Limb (tissue), 2 donors: Measurements from ENCODE around the gene SMPD4.
"Not testable (repeated sequence)": the region's sequence is repeated elsewhere in the genome, so short reads cannot be mapped to it uniquely, and the experiment has no call there.

ENCODE experiments used
- DNase-seq, 2 donors: peaks; one replicate each; pipeline ENCODE4 v3.0.0-alpha.2; 2016; ENCODE audit errors: extremely low spot score in 2 of 2

Gene SMPD4

GRCh38 chr2:130141645-130142370, 39.6 kb downstream of the SMPD4 start:
- peak in 1 of 2 donors; percentile 4 for DNase-seq

- DNase-seq, result not testable (repeated sequence)
Measured at GRCh38 chr2:130141002-130141401, 40.4 kb downstream of the SMPD4 start.

DNA sequence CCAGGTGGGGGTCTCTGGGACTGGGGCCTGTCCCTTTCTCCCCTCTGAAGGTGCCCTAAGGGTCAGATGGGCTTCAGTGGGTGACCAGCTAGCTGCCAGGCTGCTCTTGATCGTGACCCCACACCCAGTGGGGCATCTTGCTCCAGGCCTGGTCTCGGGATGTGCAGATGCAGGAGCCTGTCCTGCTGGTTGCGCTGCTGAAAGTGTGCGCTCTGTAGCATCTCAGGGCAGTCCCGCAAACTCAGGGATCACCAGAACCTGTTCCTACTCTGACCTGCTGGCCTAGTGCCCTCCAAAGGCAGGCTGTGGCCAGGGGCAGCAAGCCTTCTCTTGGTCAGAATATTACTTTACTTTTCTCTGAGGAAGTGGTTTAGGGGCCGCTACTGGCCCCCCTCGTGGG, 40.9 kb downstream of the SMPD4 start:
- not testable (repeated sequence) for DNase-seq

DNA sequence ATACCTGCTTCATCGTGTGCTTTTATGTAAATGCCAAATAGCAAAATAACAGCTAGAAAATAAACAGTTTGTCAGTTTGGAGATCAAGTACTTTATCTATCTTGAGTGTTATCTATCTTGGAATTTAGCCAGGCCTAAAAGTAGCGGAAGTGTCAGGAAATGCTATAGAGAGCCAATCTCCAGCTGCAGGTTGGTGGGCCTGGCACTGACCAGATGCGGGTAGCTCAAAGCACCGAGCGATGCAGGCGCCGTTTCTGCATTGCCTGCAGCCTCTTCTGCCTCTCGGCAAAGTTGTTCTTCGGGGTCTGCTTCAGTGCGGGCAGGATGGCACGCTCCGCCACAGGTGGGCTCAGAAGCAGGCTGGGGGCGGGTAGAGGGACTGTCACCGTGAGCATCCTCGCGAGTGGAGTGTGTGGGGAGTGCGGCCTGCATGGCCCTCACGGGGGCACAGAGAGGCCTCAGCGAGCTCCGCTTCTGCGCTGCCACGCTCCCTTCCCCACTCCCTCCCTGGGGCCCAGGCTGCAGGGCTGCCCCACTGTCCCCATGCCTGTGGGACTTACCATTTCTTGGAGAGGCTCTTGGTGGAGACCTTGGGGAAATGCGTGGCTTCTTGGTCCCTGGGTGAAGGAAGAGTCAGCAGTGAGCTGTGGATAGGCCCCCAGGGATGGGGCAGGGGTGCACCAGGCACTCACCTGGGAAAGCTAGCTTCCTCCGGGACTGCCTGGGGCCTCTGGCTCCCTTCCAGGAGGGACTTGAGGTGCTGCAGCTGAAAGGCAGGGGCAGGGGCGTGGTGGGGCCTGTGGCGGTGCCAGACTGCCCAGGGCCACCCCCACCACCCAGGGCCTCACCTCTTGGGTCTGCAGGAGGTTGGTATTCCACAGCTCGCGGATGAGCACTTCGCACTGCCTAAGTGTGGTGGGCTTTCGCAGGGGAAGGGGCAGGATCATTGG, 41.8 kb downstream of the SMPD4 start:
- DNase-seq, result not testable (repeated sequence)

DNA sequence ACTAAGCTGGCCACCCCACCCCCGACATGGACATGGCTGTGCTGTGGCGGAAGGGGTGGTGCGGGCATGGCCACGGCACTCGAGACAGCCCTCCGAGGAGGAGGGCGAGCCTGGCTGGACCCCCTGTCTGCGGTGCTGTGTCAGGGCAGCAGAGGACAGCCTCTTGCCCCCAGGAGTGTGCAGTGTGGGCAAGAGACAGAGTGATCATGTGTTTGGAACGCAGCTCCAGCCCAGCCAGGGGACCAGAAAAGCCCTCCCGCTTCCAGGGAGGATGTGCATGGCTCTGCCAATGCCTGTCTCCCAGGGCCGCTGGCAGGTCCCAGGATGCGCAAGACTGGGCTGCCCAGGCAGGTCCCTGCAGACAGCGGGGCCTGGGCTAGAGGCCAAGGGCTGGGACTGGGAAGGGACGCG, 42.6 kb downstream of the SMPD4 start:
- not testable (repeated sequence) for DNase-seq

DNA sequence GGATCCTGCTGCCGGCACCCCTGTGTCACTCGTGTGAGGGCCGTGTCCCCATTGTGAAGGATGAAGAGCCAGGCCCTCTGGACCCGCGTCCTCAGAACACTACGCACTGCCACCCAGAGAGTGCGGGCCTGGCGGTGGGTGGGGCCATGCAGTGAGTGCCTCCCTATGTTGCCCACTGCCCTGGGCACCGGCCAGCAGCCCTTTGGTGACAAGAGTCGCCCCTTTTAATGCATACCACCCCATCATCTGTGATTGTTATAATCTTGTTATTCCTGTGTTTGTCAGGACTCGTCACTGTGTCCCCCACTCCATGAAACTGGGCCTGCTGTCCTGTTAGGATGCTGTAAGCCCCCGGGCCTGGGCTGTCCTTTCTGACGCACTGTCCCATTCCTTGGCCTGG, 43.1 kb downstream of the SMPD4 start:
- DNase-seq, result not testable (repeated sequence)

- not testable (repeated sequence) for DNase-seq
Measured at GRCh38 chr2:130137118-130137517, 44.3 kb downstream of the SMPD4 start.

DNA sequence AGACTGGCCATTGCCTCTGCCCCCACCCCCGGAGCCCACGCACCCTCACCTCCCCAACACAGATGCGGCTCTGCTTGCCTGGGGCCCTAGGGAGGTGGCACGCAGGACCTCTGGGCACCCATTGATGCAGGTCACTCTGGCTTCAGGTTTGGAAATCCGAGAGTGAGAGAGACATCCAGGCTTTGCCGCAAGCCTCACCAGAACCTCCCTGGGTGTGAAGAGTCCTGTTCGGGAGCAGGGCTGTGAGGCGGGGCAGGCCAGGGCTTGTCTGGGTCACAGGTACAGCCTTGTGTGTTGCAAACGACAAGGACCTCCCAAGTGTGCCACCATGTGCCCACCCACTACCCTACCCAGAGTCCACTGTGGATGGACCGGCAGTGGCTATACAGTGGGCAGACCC, 44.9 kb downstream of the SMPD4 start:
- not testable (repeated sequence) for DNase-seq

DNA sequence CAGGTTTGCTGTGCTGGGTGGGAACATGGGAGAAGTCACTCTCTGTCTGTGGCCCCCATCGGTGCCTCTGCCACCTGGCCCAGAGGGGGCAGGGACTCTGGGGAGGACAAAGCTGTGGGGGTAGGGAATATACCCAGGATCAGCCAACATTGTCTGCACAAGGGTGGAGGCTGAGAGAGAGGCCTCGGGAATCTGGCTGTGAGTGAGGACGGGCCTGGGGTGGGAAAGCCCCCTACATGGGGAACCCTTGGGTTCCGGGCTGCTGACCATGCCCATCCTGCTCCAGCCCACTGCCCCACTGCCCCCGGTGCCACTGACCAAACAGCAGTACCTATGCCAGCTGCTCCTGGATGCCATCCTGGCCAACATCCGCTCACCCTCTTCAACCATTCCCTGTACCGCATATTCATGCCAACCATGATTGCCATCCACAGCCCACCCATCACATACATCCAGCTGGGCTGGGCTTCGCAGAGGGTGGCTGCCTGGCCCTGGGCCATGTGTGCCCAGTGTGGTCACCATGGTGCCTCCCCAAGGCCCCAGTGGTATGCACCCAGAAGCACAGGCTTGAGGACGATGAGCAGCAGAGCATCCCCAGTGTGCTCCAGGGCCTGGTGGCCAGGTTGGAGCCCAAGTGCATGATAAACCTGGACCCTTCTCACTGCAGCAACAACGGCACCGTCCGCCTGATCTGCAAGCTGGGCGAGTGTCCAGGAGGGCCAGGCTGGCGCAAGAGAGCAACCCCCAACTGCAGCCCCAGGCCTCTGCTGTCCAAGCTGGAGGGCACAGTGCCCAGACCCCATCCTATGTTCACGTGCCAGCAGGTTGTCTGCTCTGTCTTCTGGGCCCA, 45.5 kb downstream of the SMPD4 start:
- DNase-seq, result no peak

- DNase-seq, result not testable (repeated sequence)
Measured at GRCh38 chr2:130129120-130129829, 52.1 kb downstream of the SMPD4 start, which contains the start of gene POTEF. TSS of gene POTEF (minus strand) at chr2:130129222. CDS start at chr2:130120515, 8,707 bp downstream.

DNA sequence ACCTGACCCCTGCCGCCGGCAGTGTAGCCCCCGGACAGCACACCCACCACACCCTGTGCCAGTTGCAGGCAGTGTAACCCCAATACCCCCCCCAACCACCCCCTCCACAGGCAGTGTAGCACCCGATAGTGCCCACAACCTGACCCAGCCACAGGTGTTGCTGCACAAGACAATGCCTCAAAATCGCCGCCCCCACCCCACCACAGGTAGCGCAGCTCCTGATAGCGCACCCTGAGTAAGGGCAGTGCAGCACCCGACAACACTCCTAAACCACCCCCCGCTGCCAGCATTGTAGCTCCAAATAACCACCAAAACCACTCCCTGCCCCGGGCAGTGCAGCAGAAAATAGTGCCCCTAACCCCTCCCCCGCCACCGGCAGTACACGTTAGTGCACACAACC, 52.9 kb downstream of the SMPD4 start:
- not testable (repeated sequence) for DNase-seq

DNA sequence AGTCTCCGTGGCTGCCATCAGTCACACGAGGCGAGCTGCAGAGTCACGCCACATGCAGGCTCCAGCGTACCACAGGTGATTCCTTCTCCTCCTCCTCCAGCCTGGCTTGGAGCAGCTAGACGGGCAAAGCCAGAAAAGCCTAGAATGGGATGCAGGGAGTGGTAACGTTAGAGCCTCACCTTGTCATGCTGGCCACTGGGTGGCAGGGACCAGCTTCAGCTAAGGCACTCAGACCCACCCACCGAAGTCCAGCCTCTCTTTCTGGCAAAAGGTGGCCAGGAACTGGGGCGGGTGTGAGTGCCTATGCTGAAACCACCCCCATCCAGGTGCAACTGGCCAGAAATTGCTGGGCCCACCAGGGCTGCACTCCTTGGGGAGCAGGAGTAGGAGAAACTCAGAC, 53.7 kb downstream of the SMPD4 start:
- not testable (repeated sequence) for DNase-seq

- DNase-seq, result not testable (repeated sequence)
Measured at GRCh38 chr2:130120924-130121323, 60.5 kb downstream of the SMPD4 start.

- not testable (repeated sequence) for DNase-seq
Measured at GRCh38 chr2:130102597-130103363, 78.6 kb downstream of the SMPD4 start.
